ENCODE data around the gene ACOD1. TPM values are rescaled to one million over a fixed set of nuclear protein-coding genes. Genes with fewer than 3 reads are reported as not detected.
"Not testable (repeated sequence)": the region's sequence is repeated elsewhere in the genome, so short reads cannot be mapped to it uniquely, and the experiment has no call there.

ACOD1 gene
- total RNA-seq = not detected
- long read RNA-seq = 0 reads

DNA sequence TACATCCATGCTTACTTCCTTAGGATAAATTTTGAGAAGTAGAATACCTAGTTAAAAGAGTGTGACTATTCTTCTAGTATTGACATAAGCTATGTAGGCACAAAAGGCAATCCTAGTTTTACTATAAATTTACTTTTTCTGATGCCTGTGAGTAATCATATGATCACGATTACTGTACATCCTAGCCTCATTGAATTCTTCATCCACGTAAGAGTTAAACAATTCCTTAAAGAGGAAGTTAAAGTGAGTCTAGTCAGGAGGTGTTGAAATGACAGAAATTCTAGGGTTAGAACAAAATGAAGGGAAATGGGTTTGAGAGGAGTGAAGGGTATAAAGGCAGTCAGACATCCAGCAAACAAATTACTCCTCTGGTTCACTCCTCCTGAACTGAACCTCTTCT lies at the start of gene ACOD1:
ACOD1 (plus strand) TSS at position 363 of the 400 bp plus-strand sequence. CDS start 48 bp downstream, outside the sequence.
- no peak for DNase-seq

DNA sequence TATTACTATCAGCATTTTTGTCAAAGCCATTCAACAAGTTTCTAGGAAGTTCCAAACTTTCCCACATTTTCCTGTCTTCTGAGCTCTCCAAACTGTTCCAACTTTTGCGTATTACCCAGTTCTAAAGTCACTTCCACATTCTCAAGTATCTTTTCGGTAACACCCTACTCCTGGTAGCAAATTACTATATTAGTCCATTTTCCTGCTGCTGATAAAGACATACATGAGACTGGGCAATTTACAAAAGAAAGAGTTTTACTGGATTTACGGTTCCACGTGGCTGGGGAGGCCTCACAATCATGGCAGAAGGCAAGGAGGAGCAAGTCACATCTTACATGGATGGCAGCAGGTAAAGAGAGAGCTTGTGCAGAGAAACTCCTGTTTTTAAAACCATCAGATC lies 49.2 kb upstream of the ACOD1 start:
- H3K27ac ChIP-seq; H3K4me1 ChIP-seq; H3K9me3 ChIP-seq; H3K4me3 ChIP-seq; intact Hi-C loops (cut with DNase I); DNase-seq; H3K27me3 ChIP-seq; ATAC-seq; H3K36me3 ChIP-seq: not testable (repeated sequence)

More for the DNA sequence above, at the start of gene ACOD1:
- Histone ChIP-seq H3K36me3 (no peaks in the 10 kb centered on the region), H3K27ac (no peak within 1 kb of the TSS), H3K4me3 (no peak within 1 kb of the TSS), H3K27me3 (no peaks in the 10 kb centered on the region), H3K4me1 (no peaks in the 10 kb centered on the region), H3K9me3 (no peaks in the 10 kb centered on the region)
- TF ChIP-seq, protein P1, sequence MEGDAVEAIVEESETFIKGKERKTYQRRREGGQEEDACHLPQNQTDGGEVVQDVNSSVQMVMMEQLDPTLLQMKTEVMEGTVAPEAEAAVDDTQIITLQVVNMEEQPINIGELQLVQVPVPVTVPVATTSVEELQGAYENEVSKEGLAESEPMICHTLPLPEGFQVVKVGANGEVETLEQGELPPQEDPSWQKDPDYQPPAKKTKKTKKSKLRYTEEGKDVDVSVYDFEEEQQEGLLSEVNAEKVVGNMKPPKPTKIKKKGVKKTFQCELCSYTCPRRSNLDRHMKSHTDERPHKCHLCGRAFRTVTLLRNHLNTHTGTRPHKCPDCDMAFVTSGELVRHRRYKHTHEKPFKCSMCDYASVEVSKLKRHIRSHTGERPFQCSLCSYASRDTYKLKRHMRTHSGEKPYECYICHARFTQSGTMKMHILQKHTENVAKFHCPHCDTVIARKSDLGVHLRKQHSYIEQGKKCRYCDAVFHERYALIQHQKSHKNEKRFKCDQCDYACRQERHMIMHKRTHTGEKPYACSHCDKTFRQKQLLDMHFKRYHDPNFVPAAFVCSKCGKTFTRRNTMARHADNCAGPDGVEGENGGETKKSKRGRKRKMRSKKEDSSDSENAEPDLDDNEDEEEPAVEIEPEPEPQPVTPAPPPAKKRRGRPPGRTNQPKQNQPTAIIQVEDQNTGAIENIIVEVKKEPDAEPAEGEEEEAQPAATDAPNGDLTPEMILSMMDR (IDR thresholded peaks at IDR 0.05) = no peak
- ATAC-seq = no peak
- intact Hi-C loops (cut with DNase I) = no loop called here

DNA sequence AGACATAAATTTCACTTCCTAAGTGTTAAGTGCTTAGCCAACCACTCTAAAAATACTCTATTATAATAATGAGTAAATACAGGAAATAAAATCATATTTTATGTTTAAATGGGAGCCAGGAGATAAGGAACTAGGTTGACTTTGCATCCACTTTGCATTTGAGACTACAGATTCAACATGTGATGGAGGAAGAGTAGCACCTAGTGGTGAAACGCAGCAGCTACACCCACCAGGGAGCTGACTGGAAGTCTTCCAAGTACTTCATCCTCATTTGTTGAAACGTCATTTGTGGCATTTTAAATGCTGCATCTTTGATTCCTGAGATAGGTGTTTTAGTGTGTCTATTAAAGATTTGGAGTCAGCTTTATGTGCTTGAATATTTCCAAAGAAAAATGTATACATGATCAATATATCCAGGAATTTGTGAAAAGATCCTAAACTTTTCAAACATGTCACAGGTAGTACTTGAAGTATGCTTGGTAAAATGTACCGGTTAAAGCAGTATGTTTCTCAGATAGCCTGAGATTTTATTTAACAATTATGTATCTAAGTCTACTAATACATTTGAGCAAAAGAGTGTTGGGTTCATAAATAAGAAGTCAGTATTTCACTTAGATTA lies 44.7 kb upstream of the ACOD1 start:
- Histone ChIP-seq H3K27me3 (no peaks in the 10 kb centered on the region), H3K4me3 (no peak overlapping the region), H3K9me3 (no peaks in the 10 kb centered on the region), H3K4me1 (no peaks in the 10 kb centered on the region), H3K36me3 (no peaks in the 10 kb centered on the region), H3K27ac (no peak overlapping the region)
- no peak for DNase-seq
- intact Hi-C loops (cut with DNase I) = loop anchor here (10.0 kb wide), 1 partner anchor 1029 kb away; no protein-coding TSS in a partner anchor
- TF ChIP-seq, protein P1 (IDR thresholded peaks at IDR 0.05) = peak; percentile 100
- peak; percentile 99 for ATAC-seq

DNA sequence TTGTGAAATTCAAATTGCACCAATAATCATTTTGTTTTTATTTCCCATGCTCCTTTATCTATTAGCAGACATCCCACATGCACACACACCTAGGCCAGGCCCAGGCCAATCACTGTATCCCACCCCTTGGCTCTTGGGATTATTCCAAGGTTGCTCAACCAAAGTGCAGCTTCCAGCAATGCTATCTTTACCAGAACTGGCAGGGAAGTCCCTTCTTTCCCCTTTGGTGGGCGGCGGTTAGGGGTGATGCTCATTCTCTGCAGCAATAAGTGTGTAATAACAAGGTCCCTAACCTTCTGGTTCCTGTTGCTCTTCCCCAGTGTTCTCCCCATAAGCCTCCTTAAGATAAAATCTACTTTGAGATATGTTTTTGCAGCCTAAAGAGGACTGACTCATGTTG lies 43.8 kb upstream of the ACOD1 start:
- Histone ChIP-seq H3K9me3 (no peaks in the 10 kb centered on the region), H3K4me3 (no peak overlapping the region), H3K27ac (no peak overlapping the region), H3K36me3 (no peaks in the 10 kb centered on the region), H3K27me3 (no peaks in the 10 kb centered on the region), H3K4me1 (no peaks in the 10 kb centered on the region)
- TF ChIP-seq, protein P1 (IDR thresholded peaks at IDR 0.05) = no peak
- intact Hi-C loops (cut with DNase I) = loop anchor here (10.0 kb wide), 1 partner anchor 1030 kb away; no protein-coding TSS in a partner anchor
- DNase-seq = no peak
- no peak for ATAC-seq

DNA sequence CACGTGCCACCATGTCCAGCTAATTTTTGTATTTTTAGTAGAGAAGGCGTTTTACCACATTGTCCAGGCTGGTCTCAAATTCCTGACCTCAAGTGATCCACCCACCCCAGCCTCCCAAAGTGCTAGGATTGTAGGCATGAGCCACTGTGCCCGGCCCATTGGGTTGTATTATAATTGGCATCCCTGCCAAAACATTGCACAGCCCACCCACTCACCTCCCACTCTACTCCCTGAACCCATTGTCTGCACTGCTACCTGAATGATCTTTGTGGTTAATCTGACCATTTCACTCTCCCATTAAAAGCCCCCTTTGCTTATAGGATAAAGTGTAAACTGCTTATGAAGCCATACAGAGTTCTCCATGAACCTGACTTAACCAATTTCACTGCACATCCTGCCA lies 35.8 kb upstream of the ACOD1 start:
- ATAC-seq = no peak
- H3K4me3 ChIP-seq = no peak overlapping the region
- intact Hi-C loops (cut with DNase I) = no loop called here
- H3K27me3 ChIP-seq = no peaks in the 10 kb centered on the region
- H3K36me3 ChIP-seq = no peaks in the 10 kb centered on the region
- H3K9me3 ChIP-seq = no peaks in the 10 kb centered on the region
- no peaks in the 10 kb centered on the region for H3K4me1 ChIP-seq
- TF ChIP-seq, protein P1 (IDR thresholded peaks at IDR 0.05) = no peak
- no peak for DNase-seq
- no peak overlapping the region for H3K27ac ChIP-seq

DNA sequence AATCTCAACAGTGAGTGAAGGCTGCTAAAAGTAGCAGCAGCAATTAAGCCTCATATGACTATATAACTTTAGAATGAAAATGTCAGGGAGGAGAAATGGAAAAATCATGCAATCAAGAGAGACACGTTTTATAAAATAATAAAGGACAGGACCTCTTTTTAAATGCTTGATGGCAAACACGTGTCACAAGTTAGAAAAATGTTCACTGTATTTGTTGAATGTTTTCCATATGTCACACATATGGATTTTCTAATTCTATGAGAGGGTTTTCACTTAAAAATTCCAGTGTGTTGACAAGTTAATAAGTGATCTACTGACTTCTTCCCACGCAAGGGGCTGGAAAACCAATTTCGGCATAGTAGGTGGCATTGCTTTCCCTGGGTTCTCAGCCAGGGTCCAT lies 34.4 kb upstream of the ACOD1 start:
- intact Hi-C loops (cut with DNase I) = no loop called here
- no peaks in the 10 kb centered on the region for H3K36me3 ChIP-seq

More for the DNA sequence above, 34.4 kb upstream of the ACOD1 start:
- Histone ChIP-seq H3K9me3 (no peaks in the 10 kb centered on the region), H3K4me3 (no peak overlapping the region), H3K27me3 (no peaks in the 10 kb centered on the region), H3K4me1 (no peaks in the 10 kb centered on the region), H3K27ac (no peak overlapping the region)
- DNase-seq (no peak), ATAC-seq (no peak)
- TF ChIP-seq, protein P1 (IDR thresholded peaks at IDR 0.05) = no peak

Data from upper lobe of right lung (tissue), 1 donor.